Activated T-helper 1 cell treated with anti-CD3 and anti-CD28 coated beads, Interleukin-2, amount 50 U/mL, for 16 hours (primary cell): Measurements from ENCODE around the gene PDE6G.
"Not testable (repeated sequence)": the region's sequence is repeated elsewhere in the genome, so short reads cannot be mapped to it uniquely, and the experiment has no call there.

Experiments used
- DNase-seq, 2 donors: peaks; one replicate each; pipeline ENCODE4 v3.0.0-alpha.2; 2020; ENCODE audit warnings: low read depth in 1 of 2, low spot score in 1 of 2

PDE6G gene

DNA sequence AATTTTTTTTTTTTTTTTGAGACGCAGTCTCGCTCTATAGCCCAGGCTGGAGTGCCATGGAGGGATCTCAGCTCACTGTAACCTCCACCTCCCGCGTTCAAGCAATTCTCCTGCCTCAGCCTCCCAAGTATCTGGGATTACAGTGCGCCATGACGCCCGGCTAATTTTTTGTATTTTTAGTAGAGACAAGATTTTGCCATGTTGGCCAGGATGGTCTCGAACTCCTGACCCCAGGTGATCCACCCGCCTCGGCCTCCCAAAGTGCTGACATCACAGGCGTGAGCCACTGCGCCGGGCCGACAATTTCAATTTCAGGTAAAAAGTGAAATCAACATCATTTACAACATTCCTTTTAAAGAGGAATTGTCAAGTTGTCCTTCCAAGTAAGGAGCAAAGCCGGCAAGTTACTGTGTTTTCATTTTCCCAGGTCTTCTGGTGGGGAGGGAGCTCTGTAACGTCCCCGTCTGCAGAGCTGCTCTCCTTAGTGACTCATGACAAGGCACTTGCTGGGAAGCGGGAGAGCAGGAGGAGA is 20.3 kb downstream of the PDE6G start:
- DNase-seq, result no peak

DNA sequence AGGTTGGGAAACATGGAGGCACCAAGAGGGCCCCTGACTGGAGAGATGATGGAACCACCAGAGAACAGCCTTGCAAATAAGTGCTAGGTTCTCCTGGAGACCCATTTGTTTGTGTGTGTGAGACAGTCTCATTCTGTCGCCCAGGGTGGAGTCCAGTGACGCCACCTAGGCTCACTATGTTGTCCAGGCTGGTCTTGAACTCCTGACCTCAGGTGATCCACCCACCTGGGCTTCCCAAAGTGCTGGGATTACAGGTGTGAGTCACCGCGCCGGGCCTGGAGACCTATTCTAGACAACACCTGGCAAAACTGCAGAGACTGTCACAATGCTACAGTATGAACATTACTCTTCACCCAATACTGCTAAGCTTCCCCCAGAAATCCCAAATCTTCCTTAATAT is 20.9 kb downstream of the PDE6G start:
- DNase-seq, result no peak

DNA sequence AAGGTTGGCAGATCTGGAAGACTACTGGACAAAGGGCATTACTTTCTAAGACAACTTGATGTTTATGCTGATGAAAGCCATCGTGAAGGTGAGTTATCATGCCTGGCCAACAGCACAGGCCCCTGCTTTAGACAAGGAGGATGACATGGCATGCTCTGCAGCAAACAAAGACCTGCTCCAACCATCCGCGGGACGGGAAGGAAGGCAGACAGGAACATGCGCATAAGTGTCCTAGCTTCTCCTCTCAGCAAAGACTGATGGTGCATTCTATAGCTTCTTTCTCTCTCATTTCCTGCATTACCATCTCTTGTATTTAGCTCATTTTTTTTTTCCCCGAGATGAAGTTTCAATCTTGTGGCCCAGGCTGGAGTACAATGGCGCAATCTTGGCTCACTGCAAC is 24.9 kb downstream of the PDE6G start:
- no peak for DNase-seq

DNA sequence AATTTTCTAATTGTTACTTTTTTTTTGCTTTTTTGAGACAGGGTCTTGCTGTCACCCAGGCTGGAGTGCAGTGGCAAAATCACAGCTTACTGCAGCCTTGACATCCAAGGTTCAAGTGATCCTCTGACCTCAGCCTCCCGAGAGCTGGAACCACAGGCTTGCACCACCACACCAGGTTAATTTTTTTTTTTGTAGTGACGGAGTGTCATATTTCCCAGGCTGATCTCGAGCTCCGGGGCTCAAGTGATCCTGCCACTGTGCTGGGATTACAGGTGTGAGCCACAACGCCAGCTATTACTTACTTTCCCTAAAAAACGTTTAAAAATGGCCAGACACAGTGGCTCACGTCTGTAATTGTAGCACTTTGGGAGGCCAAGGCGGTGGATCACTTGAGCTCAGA is 26.1 kb downstream of the PDE6G start:
- no peak for DNase-seq

DNA sequence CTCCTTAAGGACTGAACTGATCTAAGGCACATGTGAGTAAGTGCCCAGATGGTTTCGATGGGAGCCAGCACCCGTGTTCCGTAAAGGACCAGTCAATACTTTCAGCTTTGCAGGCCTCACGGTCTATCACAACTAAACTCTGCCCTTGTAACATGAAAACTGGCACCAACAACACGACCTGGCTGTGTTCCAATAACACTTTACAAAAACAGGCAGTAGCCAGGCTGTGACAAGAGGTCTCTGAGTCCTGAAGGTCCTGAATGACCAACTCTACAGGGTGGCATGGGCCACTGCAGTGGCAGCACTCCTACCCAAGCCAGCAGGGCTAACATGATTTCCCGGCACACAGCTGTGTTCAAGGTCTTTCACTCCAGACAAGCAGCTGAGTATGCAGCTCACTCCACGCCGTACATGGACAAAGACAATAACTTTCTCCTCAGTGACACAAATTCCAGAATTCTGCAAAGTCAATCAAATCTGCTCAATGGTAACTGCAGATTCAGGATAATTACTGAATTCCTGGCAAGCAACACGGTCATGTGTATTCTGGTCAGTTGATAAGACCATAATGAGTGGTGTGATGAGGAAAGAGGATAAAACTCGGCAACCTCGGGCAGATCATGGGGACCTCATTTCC is 34.7 kb downstream of the PDE6G start:
- no peak for DNase-seq

DNA sequence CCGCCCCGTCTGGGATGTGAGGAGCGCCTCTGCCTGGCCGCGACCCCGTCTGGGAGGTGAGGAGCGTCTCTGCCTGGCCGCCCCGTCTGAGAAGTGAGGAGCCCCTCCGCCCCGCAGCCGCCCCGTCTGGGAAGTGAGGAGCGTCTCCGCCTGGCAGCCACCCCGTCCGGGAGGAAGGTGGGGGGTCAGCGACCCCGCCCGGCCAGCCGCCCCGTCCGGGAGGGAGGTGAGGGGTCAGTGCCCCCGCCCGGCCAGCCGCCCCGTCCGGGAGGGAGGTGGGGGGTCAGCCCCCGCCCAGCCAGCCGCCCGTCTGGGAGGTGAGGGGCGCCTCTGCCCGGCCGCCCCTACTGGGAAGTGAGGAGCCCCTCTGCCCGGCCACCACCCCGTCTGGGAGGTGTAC is 38.0 kb downstream of the PDE6G start:
- not testable (repeated sequence) for DNase-seq

DNA sequence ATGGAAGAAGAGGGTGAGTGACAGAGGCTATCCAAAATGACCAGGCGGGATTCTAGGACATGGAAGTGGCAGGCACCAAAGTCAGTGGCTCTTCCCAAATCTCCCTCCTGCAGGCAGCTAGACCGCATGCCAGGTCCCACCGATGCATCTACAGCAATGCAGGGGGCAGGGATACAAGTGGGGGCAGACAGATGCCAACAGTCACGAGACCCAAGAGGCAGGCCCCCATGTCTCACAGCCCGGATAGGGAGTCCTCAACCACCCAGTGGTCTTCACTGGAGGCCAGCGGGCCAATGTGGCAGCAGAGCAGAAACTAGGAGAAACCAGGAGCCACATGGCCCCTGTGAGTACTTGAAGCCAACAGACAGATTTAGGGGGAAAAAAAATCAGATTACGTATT is 39.5 kb downstream of the PDE6G start:
- DNase-seq, result no peak

DNA sequence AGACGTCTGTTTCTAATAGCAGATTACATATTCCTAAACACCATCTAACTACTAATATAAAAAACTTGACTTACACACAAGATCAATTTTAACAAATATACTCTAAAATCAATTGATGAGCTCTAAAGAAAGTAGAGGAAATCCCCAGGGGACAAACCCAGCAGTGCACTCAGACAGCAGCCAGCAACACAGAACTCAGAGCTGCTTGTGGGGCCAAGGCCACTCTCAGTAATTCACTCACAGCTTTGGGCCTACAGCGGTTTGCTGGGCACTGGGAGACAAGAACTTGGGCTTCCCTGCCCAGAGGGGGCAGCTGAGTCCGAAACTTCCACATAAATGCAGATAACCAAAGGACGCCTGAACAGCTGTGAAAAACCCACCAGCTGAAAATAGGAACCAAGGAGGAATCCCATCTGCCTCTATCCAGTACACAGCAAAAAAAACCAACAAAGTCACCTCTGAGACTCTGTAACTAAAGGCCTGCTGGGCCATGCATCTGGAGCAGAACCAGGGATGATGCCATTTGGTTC is 40.9 kb downstream of the PDE6G start:
- no peak for DNase-seq

DNA sequence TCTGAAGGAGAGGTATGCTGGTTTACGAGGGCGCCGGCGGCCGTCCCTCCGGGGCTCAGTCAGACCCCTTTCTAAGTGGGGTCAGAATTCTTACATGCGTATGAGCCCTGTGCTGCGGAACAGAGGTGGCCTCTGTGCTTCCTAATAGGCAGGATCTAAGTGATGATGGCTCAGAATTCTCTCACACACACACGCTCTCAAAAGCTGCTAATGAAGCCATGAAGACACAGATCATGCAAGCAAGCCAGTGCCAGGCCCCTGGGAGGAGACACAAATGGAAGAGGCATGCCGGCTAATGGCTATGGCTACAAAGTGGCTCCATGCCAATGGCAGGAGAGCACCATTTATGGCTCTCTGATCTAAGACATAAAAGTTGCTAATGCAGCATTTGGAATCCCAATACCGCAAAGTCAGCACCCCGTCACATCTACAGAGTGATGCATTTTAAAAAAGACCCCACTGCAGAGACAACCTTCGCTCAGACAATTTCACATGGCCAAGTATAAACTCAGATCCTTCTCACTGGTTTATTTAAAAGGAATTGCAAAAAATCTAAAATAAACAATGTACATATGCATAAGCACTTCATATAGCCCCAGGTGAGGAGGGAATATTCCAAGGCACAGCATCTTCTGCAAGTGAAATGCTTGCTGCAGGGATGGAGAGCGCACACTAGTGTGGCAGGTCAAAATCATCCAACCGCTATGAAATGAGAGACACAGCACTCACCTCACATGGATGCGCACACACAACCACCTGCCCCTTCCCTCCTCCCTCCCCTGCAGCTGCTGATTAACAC is 44.0 kb downstream of the PDE6G start:
- no peak for DNase-seq

DNA sequence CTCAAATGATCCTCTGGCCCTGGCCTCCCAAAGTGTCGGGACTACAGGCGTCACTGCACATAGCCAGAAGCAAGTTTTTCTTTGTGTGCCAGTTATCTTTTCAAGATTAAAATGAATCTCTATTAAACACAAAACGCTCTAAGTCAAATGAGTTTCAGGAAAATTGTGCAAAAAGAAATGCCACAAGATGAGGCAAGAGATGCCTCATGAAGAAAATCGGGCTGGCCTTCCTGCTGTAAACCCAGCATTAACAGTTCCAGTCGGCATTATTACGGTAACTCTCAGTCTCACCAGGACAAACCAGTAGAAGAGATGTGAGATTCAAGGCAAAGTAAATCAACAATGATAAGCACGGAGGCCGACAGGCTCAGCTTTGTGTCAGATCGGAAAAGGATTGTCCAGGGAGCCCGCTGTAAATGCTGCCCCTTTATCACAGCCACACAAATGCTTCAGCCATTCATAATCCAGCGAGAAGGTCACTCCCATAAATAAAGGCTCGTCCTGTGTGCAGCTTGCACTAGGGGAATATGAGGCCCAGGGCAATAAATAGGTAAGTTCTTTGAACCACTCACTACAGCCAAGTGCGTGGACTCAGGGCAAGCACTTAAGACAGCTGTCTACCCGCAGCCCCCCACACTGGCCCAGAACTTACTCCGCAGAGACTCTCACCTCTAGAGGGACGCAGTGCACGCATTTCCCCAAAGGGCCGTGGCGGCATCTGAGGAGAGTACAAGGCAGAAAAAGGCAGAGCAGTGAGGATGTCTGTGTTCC is 46.6 kb downstream of the PDE6G start:
- DNase-seq, result no peak

DNA sequence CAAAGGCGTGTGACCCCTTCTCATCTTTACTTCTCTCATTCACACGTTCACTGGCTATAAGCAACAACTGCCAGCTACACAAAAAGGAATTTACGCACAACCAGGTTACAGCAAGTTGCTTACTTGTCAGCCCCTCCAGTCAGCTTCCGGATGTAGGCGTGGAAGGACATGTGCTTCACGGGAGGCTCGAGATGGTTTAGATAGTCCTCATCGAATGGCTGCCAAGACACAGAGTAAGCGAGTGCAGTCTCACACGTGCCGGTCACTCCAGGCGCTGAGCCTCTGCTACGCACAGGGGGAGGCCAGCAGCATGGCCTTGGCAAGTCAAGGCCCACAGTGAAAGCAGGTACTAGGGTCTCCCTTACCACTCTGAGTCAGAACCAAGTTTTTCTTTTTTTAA is 47.7 kb downstream of the PDE6G start:
- DNase-seq, result no peak

DNA sequence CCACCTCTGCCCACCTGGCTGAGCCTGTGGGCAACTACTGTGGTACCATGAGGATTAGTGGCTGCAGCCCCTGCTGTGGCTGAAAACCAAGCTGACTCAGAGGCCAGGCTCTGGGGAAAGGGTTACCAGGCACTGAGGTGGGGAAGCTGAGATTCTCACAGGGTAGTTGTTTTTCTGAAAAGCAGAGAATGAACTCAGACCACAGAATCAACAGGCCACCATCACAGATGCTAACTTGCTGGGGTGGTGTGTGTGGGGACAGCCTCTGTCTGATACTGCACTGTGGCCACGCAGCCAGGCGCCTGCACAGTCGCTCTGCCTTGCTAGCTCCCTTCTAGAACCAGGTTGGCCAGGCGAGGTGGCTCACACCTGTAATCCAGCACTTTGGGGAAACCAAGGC is 48.3 kb downstream of the PDE6G start:
- DNase-seq, result no peak

DNA sequence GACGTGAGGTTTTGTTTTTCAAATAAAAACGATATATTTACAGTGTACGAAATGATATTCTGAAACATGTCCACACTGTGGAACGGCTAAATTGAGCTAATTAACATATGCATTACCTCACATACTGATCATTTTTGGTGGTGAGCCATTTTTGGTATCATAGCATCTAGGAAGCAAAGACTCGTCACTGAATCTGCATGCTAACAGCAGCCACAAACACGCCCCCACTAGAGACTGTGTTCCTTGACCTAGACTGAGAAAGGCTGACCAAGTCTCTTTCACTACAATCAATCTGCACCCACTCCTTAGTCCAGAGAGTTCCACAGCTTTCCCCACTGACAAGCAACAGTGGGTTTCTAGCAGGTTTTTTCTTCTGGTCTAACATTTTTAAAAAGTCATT is 48.9 kb downstream of the PDE6G start:
- DNase-seq, result no peak

DNA sequence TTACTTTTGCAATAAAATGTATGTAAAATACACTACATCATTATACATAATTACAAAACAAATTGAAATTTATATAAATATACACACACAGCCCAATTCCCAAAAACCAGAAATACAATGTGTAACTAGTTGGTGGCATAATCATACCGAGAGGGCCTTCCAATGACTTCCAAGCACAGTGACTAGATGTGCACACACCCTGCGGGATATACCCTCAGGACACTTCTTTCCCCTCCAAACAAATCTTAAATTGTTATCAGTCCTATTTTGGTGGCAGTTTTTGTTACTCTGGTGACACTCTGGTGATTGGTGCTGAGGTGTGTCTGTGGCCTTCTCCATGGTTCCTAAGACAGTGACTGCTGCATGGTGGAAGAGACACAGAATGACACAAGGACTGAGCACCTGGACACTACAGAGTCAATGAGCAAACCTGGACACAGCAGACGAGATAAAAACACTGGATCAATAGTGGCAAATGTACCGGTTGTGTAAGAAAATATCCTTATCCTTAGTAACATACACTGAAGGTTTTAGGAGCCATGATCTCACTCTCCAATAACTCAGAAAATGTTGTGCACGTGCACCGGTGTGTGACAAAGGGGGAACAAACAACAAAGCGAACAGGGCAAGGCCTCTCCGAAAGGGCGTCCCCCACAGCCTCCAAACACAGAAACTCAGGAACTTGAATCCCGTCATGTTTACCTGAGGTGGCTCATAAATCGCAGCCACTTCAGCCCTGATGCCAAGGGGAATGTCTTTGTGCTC is 52.3 kb downstream of the PDE6G start:
- no peak for DNase-seq

DNA sequence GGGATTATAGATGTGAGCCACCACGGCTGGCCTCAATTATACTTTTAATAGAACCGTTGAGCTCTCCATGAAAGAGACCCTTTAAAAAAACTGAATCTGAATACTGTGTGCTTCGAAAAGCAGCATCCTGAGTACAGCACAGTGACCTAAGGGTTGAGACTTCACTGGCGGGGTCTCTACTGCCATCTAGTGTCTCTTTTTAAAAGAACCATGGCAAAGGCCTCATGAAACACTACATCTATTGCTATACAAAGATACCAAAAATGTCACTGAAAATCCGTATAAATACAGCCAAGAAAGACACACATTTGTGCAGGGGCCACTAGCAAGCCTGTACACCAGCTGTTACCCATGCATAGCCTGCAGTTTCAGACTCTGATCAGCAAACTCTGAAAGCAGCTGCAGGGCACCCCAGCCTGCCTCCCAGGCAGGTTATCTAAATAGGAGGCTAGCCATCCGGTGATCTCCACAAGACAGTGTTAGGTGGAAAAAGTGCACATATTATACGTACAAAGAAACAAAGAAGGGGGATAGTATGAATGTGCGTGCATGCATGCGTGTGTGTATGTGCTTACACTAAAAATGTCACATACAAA is 54.7 kb downstream of the PDE6G start:
- DNase-seq, result no peak
